ENCODE measurements around the gene ZNF785. TPM values are rescaled to one million over a fixed set of nuclear protein-coding genes. Genes with fewer than 3 reads are reported as not detected.
"Not testable (repeated sequence)": the region's sequence is repeated elsewhere in the genome, so short reads cannot be mapped to it uniquely, and the experiment has no call there.

Gene ZNF785
- total and polyA plus RNA-seq, 4 donors: 4.0 to 15.5 (median 9.7) TPM

GRCh38 chr16:30601966-30602365, 16.5 kb upstream of the ZNF785 start:
- ATAC-seq (ENCODE audit: insufficient read depth, low FRiP score): no peak
- H3K27me3 ChIP-seq (ENCODE audit: control insufficient read depth in 3 of 3, insufficient read depth in 3 of 3, low read length in 2 of 3): no peaks in the 10 kb centered on the region
- H3K9ac ChIP-seq (ENCODE audit: insufficient read depth in 1 of 2, low read length in 2 of 2): no peak overlapping the region
- 55 to 79% methylated on average over 4 of the region's 4 CpGs for WGBS, 2 donors
- H3K4me3 ChIP-seq: no peak overlapping the region
- TF ChIP-seq CTCF (IDR thresholded peaks at IDR 0.05; ENCODE audit: control extremely low read depth, extremely low read depth): no peak
- peaks cover 11 to 19% (median 16%) of the 10 kb centered on the region in 4 donors for H3K36me3 ChIP-seq (ENCODE audit: control insufficient read depth in 4 of 4, insufficient read depth in 4 of 4, low read length in 4 of 4)
- H3K27ac ChIP-seq (ENCODE audit: low read depth in 1 of 2, low read length in 1 of 2): no peak overlapping the region
- no peaks in the 10 kb centered on the region for H3K4me1 ChIP-seq (ENCODE audit: control insufficient read depth in 5 of 5, insufficient read depth in 5 of 5, low read length in 5 of 5)
- no peak for DNase-seq
- no peaks in the 10 kb centered on the region for H3K9me3 ChIP-seq (ENCODE audit: control insufficient read depth in 4 of 4, insufficient read depth in 3 of 4, low read length in 3 of 4)

DNA sequence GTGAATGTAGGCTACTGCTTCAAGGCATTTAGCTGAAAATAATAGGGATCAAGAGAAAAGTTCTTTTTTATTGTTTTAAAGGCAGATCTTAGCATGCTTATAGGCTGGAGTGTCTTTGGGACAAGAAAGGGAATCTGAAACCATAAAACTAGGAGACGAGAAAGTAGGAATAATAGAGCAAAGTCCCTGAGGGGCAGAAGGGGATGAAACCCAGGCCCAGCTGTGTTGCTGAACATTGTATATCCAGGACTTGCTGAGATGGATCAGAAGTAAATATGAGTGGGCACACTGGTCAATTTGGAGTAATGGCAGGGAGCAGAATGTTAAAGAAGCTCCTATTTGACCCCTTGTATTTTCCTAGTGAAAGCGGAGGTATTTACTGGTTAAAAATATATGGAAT, 15.4 kb upstream of the ZNF785 start:
- no peak overlapping the region for H3K4me3 ChIP-seq
- ATAC-seq (ENCODE audit: insufficient read depth, low FRiP score) (no peak), DNase-seq (no peak)
- H3K9me3 ChIP-seq (ENCODE audit: control insufficient read depth in 4 of 4, insufficient read depth in 3 of 4, low read length in 3 of 4): no peaks in the 10 kb centered on the region
- H3K9ac ChIP-seq (ENCODE audit: insufficient read depth in 1 of 2, low read length in 2 of 2): no peak overlapping the region
- no peak for TF ChIP-seq CTCF (IDR thresholded peaks at IDR 0.05; ENCODE audit: control extremely low read depth, extremely low read depth)
- 99% methylated on average over 2 of the region's 2 CpGs for WGBS, 2 donors
- no peak overlapping the region for H3K27ac ChIP-seq (ENCODE audit: low read depth in 1 of 2, low read length in 1 of 2)
- no peaks in the 10 kb centered on the region for H3K4me1 ChIP-seq (ENCODE audit: control insufficient read depth in 5 of 5, insufficient read depth in 5 of 5, low read length in 5 of 5)
- H3K27me3 ChIP-seq (ENCODE audit: control insufficient read depth in 3 of 3, insufficient read depth in 3 of 3, low read length in 2 of 3): no peaks in the 10 kb centered on the region
- peaks cover 9 to 19% (median 15%) of the 10 kb centered on the region in 4 donors for H3K36me3 ChIP-seq (ENCODE audit: control insufficient read depth in 4 of 4, insufficient read depth in 4 of 4, low read length in 4 of 4)

DNA sequence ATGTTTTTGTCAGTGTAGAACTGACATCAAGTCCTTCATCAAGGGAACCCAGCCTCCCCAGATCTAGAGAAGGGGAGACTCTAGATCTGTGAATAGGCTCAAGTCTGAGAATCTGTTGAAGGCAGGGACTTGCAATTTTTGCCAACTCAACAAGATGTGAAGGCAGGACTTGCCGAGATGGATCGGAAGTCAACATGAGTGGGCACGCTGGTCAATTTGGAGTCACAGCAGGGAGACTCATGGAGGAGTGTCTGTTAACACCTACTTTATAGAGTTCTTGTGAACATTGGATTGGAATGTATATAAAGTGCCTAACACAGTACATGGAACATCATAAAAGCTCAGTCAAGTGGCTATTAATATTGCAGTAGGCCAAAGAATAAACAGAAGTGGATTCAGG, 14.7 kb upstream of the ZNF785 start:
- Histone ChIP-seq H3K27me3 (ENCODE audit: control insufficient read depth in 3 of 3, insufficient read depth in 3 of 3, low read length in 2 of 3) (no peaks in the 10 kb centered on the region), H3K27ac (ENCODE audit: low read depth in 1 of 2, low read length in 1 of 2) (no peak overlapping the region), H3K4me3 (no peak overlapping the region), H3K9me3 (ENCODE audit: control insufficient read depth in 4 of 4, insufficient read depth in 3 of 4, low read length in 3 of 4) (no peaks in the 10 kb centered on the region), H3K36me3 (ENCODE audit: control insufficient read depth in 4 of 4, insufficient read depth in 4 of 4, low read length in 4 of 4) (peaks cover 7 to 19% (median 14%) of the 10 kb centered on the region in 4 donors), H3K4me1 (ENCODE audit: control insufficient read depth in 5 of 5, insufficient read depth in 5 of 5, low read length in 5 of 5) (no peaks in the 10 kb centered on the region), H3K9ac (ENCODE audit: insufficient read depth in 1 of 2, low read length in 2 of 2) (no peak overlapping the region)
- no peak for TF ChIP-seq CTCF (IDR thresholded peaks at IDR 0.05; ENCODE audit: control extremely low read depth, extremely low read depth)
- ATAC-seq (ENCODE audit: insufficient read depth, low FRiP score) (no peak), DNase-seq (no peak)
- 77 to 86% methylated on average over 3 of the region's 3 CpGs for WGBS, 2 donors

- DNase-seq: no peak
- 93 to 98% methylated on average over 4 of the region's 4 CpGs for WGBS, 2 donors
- H3K9me3 ChIP-seq (ENCODE audit: control insufficient read depth in 4 of 4, insufficient read depth in 3 of 4, low read length in 3 of 4): no peaks in the 10 kb centered on the region
These were observed 7.4 kb upstream of the ZNF785 start for GRCh38 chr16:30592871-30593270.

GRCh38 chr16:30590869-30591268, 5.4 kb upstream of the ZNF785 start:
- not testable (repeated sequence) for DNase-seq

More at GRCh38 chr16:30592871-30593270, 7.4 kb upstream of the ZNF785 start:
- TF ChIP-seq CTCF (IDR thresholded peaks at IDR 0.05; ENCODE audit: control extremely low read depth, extremely low read depth): no peak
- H3K4me3 ChIP-seq: no peak overlapping the region
- no peak overlapping the region for H3K9ac ChIP-seq (ENCODE audit: insufficient read depth in 1 of 2, low read length in 2 of 2)
- H3K27me3 ChIP-seq (ENCODE audit: control insufficient read depth in 3 of 3, insufficient read depth in 3 of 3, low read length in 2 of 3): no peaks in the 10 kb centered on the region
- H3K4me1 ChIP-seq (ENCODE audit: control insufficient read depth in 5 of 5, insufficient read depth in 5 of 5, low read length in 5 of 5): no peaks in the 10 kb centered on the region
- H3K27ac ChIP-seq (ENCODE audit: low read depth in 1 of 2, low read length in 1 of 2): no peak overlapping the region
- H3K36me3 ChIP-seq (ENCODE audit: control insufficient read depth in 4 of 4, insufficient read depth in 4 of 4, low read length in 4 of 4): no peaks in the 10 kb centered on the region
- no peak for ATAC-seq (ENCODE audit: insufficient read depth, low FRiP score)

GRCh38 chr16:30589582-30589981, 4.1 kb upstream of the ZNF785 start:
- WGBS, 2 donors: 95 to 100% methylated on average over 2 of the region's 2 CpGs
- not testable (repeated sequence) for H3K4me3 ChIP-seq; H3K9me3 ChIP-seq (ENCODE audit: control insufficient read depth in 4 of 4, insufficient read depth in 3 of 4, low read length in 3 of 4); H3K27ac ChIP-seq (ENCODE audit: low read depth in 1 of 2, low read length in 1 of 2); H3K4me1 ChIP-seq (ENCODE audit: control insufficient read depth in 5 of 5, insufficient read depth in 5 of 5, low read length in 5 of 5); DNase-seq; H3K27me3 ChIP-seq (ENCODE audit: control insufficient read depth in 3 of 3, insufficient read depth in 3 of 3, low read length in 2 of 3); ATAC-seq (ENCODE audit: insufficient read depth, low FRiP score); H3K9ac ChIP-seq (ENCODE audit: insufficient read depth in 1 of 2, low read length in 2 of 2); H3K36me3 ChIP-seq (ENCODE audit: control insufficient read depth in 4 of 4, insufficient read depth in 4 of 4, low read length in 4 of 4)

More at GRCh38 chr16:30590869-30591268, 5.4 kb upstream of the ZNF785 start:
- not testable (repeated sequence) for H3K36me3 ChIP-seq (ENCODE audit: control insufficient read depth in 4 of 4, insufficient read depth in 4 of 4, low read length in 4 of 4); H3K27me3 ChIP-seq (ENCODE audit: control insufficient read depth in 3 of 3, insufficient read depth in 3 of 3, low read length in 2 of 3); H3K27ac ChIP-seq (ENCODE audit: low read depth in 1 of 2, low read length in 1 of 2); ATAC-seq (ENCODE audit: insufficient read depth, low FRiP score); H3K9me3 ChIP-seq (ENCODE audit: control insufficient read depth in 4 of 4, insufficient read depth in 3 of 4, low read length in 3 of 4); H3K9ac ChIP-seq (ENCODE audit: insufficient read depth in 1 of 2, low read length in 2 of 2); H3K4me3 ChIP-seq; H3K4me1 ChIP-seq (ENCODE audit: control insufficient read depth in 5 of 5, insufficient read depth in 5 of 5, low read length in 5 of 5)
- 98% methylated on average over 9 of the region's 9 CpGs for WGBS, 2 donors
